NB4 (cell line): ENCODE measurements around the gene DIDO1.

Experiments used
- CTCF ChIP-seq: IDR thresholded peaks from one replicate; pipeline ENCODE4 v1.5.1; 2012; ENCODE audit warnings: low read depth, low read length
- POLR2A ChIP-seq: IDR thresholded peaks from 2 replicates; pipeline ENCODE4 v1.6.1; 2011; ENCODE audit warnings: mild to moderate bottlenecking; ENCODE audit not compliant: insufficient read length; ENCODE audit errors: extremely low read depth

DNA sequence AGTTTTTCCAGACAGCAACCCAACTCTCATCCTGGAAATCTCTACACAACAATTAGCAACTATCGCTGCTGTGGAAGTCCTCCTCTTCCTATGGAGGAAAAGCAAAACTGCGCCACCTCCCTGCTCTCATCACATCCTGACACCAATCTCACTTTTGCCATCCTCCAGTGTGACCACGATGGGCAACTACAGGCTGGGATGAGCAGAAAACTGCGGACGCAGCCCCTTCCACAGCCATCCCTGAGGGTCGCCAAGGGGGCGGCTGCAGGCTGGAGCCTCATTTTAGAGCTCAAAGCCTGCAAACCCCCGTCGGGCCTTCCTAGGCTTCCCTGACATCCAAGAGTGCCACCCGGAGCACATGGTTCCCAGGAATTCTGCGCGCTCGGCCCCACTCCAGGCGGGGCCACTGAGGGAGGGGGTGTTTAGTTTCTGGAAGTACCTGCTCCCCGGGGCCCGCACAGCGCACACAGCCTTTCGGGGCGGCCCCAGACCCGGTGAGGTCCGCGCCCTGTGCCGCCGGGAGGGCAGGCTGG, 65.8 kb downstream of the DIDO1 start:
- no peak for TF ChIP-seq CTCF
- TF ChIP-seq POLR2A: no peak
